VCaP (cell line): ENCODE measurements around the gene PPA2.
"Not testable (repeated sequence)": the region's sequence is repeated elsewhere in the genome, so short reads cannot be mapped to it uniquely, and the experiment has no call there.

Source experiments
- H3K27ac ChIP-seq: fragments of 450-650 bp; 2 replicates; pipeline ENCODE4 v1.5.1; 2017
- TF ChIP-seq, protein P1 (sequence below): fragments of 450-650 bp; conservative IDR thresholded peaks from 2 replicates; pipeline ENCODE4 v1.5.1; 2017; ENCODE audit warnings: mild to moderate bottlenecking, moderate library complexity

PPA2 gene

GRCh38 chr4:105417624-105418023 is 56.2 kb downstream of the PPA2 start:
- TF ChIP-seq, protein P1, sequence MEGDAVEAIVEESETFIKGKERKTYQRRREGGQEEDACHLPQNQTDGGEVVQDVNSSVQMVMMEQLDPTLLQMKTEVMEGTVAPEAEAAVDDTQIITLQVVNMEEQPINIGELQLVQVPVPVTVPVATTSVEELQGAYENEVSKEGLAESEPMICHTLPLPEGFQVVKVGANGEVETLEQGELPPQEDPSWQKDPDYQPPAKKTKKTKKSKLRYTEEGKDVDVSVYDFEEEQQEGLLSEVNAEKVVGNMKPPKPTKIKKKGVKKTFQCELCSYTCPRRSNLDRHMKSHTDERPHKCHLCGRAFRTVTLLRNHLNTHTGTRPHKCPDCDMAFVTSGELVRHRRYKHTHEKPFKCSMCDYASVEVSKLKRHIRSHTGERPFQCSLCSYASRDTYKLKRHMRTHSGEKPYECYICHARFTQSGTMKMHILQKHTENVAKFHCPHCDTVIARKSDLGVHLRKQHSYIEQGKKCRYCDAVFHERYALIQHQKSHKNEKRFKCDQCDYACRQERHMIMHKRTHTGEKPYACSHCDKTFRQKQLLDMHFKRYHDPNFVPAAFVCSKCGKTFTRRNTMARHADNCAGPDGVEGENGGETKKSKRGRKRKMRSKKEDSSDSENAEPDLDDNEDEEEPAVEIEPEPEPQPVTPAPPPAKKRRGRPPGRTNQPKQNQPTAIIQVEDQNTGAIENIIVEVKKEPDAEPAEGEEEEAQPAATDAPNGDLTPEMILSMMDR, result no peak
- no peak overlapping the region for H3K27ac ChIP-seq

DNA sequence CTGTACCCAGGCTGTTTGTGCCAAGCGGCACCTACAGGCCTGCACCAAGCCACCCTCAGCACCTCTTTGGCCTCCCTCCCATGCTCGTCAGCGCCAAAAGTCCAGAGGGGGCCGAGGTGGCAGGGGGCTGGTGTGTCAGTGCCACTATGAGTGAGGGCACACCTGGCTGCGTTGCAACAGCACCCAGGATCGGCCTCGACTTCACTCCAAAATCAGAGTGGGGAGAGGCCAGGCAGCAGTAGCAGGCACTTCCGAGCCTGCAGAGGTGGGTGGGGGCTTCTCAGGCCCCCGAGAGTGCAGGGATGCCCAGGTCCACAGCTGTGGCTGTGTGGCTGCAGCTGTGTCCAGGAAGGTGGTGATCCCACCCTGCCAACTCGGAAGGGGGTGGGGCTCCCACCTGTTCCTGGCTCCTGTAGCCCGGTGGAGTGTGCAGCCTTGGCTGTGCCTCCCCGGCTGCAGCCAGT is 58.5 kb downstream of the PPA2 start:
- TF ChIP-seq, protein P1, result no peak

DNA sequence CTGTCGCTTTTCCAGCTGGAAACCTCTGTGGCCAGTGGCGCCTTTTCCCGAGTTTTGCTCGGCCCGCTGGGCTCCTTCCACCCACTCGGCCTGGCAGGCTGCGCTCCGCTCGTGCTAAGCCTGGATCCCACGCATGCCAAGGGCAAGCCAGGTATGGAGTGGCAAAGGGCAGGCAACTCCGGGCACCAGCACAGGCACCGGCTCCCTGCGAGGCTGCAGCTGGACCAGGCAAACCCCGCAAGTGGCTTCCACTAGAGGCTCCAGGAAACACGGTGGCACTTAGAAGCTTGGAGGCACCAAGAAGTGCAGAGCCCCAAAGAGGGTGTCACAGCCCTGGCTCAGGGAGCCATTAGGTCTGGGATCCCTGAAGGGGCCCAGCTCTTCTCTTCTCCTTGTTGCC is 59.5 kb downstream of the PPA2 start:
- no peak overlapping the region for H3K27ac ChIP-seq
- TF ChIP-seq, protein P1, result no peak

More for the DNA sequence above, 58.5 kb downstream of the PPA2 start:
- H3K27ac ChIP-seq, result no peak overlapping the region

DNA sequence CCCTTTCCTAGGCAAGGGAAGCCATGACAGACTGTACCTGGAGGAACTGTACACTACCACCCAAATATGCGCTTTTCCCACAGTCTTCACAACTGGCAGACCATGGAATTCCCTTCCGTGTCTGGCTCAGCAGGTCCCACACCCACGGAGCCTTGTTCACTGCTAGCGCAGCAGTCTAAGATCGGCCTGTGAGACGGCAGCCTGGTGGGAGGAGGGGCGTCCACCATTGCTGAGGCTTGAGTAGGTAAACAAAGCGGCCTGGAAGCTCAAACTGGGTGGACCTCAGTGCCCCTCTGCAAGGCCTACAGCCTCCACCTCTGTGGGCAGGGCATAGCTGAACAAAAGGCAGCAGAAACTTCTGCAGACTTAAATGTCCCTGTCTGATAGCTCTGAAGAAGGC is 64.7 kb downstream of the PPA2 start:
- H3K27ac ChIP-seq, result not testable (repeated sequence)

DNA sequence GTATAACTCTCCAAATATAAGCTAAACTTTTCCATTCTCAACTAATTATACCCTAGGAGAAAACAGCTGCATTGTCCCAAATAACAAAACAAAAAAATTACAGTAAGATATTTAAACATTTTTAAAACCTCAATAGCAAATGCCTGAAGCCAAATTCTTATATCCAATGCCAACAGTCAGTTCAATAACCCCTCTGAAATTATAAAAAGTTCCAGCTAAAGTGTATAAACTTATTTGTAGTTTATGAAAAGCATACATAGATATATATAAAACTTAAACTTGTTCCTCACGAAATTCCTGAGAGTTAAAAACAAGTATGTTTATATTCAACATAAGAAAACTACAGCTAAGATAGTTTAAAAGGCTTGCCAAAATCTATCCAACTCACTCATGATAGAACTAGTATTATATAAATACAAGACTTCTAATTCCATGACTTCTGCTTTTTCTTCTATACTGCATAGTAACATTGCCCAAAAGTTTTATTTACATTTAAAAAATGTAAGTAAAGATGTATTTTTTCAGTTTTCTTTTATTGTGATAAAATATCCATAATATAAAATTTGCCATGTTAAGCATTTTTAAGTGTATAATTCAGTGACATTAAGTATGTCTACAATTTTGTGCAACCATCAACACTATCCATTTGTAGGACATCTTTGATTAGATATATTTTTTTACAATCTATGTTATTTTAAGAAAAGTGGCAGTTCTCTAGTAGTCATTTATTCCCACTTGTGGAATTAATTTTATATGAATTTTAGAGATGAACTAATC is 72.8 kb downstream of the PPA2 start:
- H3K27ac ChIP-seq, result no peak overlapping the region
- TF ChIP-seq, protein P1, result no peak

GRCh38 chr4:105399532-105400161 is 74.2 kb downstream of the PPA2 start:
- TF ChIP-seq, protein P1, result no peak
- H3K27ac ChIP-seq, result no peak overlapping the region

DNA sequence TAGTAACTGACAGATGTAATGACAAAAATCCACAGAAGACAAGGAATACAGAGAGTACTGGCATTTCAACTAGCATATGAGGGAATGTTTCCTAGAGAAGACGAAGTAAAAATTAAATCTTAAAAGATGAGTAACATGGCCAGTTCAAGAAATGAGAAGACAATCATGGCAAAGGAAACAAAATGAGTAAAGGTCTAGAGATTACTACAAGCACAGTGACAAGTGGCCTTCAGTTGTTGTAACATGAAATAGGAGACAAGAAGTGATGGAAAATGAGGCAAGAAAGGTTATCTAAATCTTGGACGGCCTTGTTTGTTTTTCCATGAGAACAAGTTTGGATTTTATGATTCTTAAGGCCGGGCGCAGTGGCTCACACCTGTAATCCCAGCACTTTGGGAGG is 81.0 kb downstream of the PPA2 start:
- H3K27ac ChIP-seq, result no peak overlapping the region
- TF ChIP-seq, protein P1, result no peak

DNA sequence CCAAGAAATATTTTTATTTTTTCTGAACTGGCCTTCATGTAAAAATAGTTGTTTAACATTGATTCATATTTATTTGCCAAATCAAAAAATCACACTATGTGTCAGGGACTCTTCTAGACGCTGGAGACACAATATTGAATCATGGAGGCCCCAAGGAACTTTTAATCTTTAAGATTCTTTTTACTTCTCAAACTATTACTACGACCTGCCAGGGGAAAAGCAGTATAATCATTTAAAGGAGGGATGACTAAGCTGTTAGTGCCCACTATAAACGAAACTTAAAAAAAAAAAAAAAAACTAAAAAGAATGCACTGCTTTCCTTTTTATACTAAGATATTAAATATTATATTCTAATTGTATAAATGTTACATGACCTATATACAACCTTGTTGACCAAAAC is 84.7 kb downstream of the PPA2 start:
- TF ChIP-seq, protein P1, result no peak
- H3K27ac ChIP-seq, result no peak overlapping the region
